PC-9 (cell line): ENCODE data around the gene FUT1. TPM values are rescaled to one million over a fixed set of nuclear protein-coding genes. Genes with fewer than 3 reads are reported as not detected.

Experiments
- BruUV-seq: library from RNA; stranded (reverse); fragments of 400-500 nt; replicated peaks from 2 replicates; lab custom pipeline; 2021; lab: Mats Ljungman, UMichigan
- CTCF ChIA-PET: fragments of 300-600 bp; sonication (Branson Sonifier 250); formaldehyde crosslinking; loops from one replicate; lab custom pipeline; 2022; ENCODE audit warnings: antibody characterized with exemption; lab: Charles Lee
- POLR2A ChIA-PET: fragments of 300-600 bp; sonication (Branson Sonifier 250); formaldehyde crosslinking; loops from one replicate; lab custom pipeline; 2022; ENCODE audit warnings: antibody characterized with exemption; ENCODE audit not compliant: unreplicated experiment; lab: Charles Lee
- DNase-seq, 2 experiments: peaks; one replicate each; pipeline versions ENCODE4 v3.0.0 to v3.0.0-alpha.2; 2015 to 2022; ENCODE audit warnings: mixed read lengths in 1 of 2
- H2AFZ ChIP-seq: fragments of 200-600 bp; sonication (generic); 2 replicates; pipeline ENCODE4 v1.8.1; 2017; ENCODE audit warnings: antibody characterized with exemption
- H3F3A ChIP-seq: fragments of 200-600 bp; sonication (generic); 2 replicates; pipeline ENCODE4 v1.8.1; 2017; ENCODE audit warnings: antibody characterized with exemption, mild to moderate bottlenecking, low read depth; ENCODE audit not compliant: insufficient read depth
- H3K27ac ChIP-seq: fragments of 200-600 bp; sonication (generic); 2 replicates; pipeline ENCODE4 v1.6.1; 2016; ENCODE audit warnings: mixed run types
- H3K27me3 ChIP-seq: fragments of 200-600 bp; sonication (generic); 2 replicates; pipeline ENCODE4 v1.6.1; 2016; ENCODE audit warnings: low read depth, mixed run types; ENCODE audit not compliant: insufficient read depth
- H3K36me3 ChIP-seq: fragments of 200-600 bp; sonication (generic); 2 replicates; pipeline ENCODE4 v1.6.1; 2016; ENCODE audit warnings: low read depth, mixed run types
- H3K4me1 ChIP-seq: fragments of 200-600 bp; sonication (generic); replicated peaks from 2 replicates; pipeline ENCODE4 v1.6.1; 2016; ENCODE audit warnings: mixed run types; ENCODE audit not compliant: insufficient read depth
- H3K4me2 ChIP-seq: fragments of 200-600 bp; sonication (generic); 2 replicates; pipeline ENCODE4 v1.6.1; 2017; ENCODE audit warnings: mixed run types
- H3K4me3 ChIP-seq: fragments of 200-600 bp; sonication (generic); 2 replicates; pipeline ENCODE4 v1.6.1; 2016; ENCODE audit warnings: mixed run types
- H3K79me2 ChIP-seq: fragments of 200-600 bp; sonication (generic); 2 replicates; pipeline ENCODE4 v1.6.1; 2017; ENCODE audit warnings: low read depth, mixed run types
- H3K9me2 ChIP-seq: fragments of 200-600 bp; sonication (generic); 2 replicates; pipeline ENCODE4 v1.8.1; 2017; ENCODE audit warnings: mild to moderate bottlenecking; ENCODE audit not compliant: insufficient read depth
- H3K9me3 ChIP-seq: fragments of 200-600 bp; sonication (generic); 2 replicates; pipeline ENCODE4 v1.8.1; 2016; ENCODE audit warnings: low read depth; ENCODE audit not compliant: insufficient read depth
- H4K20me1 ChIP-seq: fragments of 200-600 bp; sonication (generic); 2 replicates; pipeline ENCODE4 v1.8.1; 2017; ENCODE audit not compliant: insufficient read depth
- EZH2 ChIP-seq: fragments of 200-600 bp; sonication (generic); IDR thresholded peaks from 2 replicates; pipeline ENCODE4 v1.8.0; 2017; ENCODE audit warnings: antibody characterized with exemption, low read depth
- intact Hi-C: fragments of 100-400 bp; cut with micrococcal nuclease; formaldehyde crosslinking; loops from one replicate; pipeline ENCODE4 v1.10.0; 2022; ENCODE audit not compliant: unreplicated experiment
- total RNA-seq: library from RNA; stranded (reverse); gene quantifications from 2 replicates; pipeline ENCODE4 v1.2.3, GENCODE V29; 2021
- TF ChIP-seq, protein P1 (sequence below): fragments of 200-600 bp; sonication (generic); conservative IDR thresholded peaks from 2 replicates; pipeline ENCODE4 v1.6.1; 2017; ENCODE audit warnings: mixed run types, antibody characterized with exemption, mild to moderate bottlenecking, moderate library complexity

The FUT1 gene
- total RNA-seq, 1 experiment from 2014 or later, result 7.9 TPM

DNA sequence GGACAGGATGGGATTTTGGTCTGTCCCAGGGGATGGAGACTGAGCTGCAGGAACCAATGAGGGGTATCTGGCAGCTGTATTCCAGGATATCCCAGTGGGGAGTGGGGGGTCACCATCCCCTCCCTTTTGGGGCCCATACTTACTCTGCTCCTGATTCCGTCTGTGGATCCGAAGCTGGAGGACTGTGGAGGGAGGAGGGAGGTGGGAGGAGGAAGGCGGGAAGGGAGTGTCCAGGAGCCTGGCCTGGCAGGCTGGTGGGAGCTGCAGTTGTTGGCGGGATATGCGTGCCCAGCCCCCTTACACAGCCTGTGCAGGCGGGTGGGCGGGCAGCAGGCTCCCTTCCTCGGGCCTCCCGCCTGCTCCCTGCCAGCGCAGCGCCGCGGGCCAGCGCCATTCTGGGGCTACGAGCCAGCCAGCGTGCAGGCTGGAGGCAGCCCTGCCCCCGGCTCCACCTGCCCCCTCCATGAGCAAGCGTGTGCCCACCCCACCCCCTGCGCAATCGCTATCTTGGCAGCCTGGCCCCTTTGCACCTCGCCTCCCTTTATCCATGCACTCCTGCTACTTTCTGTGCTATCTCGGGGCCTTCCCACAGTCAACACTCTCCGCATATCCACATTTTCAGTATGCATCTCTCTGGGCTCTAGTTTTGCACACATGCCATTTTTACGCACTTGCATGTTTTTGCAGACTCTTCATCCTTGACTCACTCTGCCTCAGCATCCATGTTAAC lies 35.7 kb downstream of the FUT1 start:
- H2AFZ ChIP-seq, result no peak overlapping the region
- H3K4me1 ChIP-seq, result peaks cover 19% of the 10 kb centered on the region
- no peaks in the 10 kb centered on the region for H4K20me1 ChIP-seq
- H3K27ac ChIP-seq, result no peak overlapping the region
- no peak for DNase-seq
- intact Hi-C loops, result no loop called here
- TF ChIP-seq EZH2, result no peak
- TF ChIP-seq, protein P1, sequence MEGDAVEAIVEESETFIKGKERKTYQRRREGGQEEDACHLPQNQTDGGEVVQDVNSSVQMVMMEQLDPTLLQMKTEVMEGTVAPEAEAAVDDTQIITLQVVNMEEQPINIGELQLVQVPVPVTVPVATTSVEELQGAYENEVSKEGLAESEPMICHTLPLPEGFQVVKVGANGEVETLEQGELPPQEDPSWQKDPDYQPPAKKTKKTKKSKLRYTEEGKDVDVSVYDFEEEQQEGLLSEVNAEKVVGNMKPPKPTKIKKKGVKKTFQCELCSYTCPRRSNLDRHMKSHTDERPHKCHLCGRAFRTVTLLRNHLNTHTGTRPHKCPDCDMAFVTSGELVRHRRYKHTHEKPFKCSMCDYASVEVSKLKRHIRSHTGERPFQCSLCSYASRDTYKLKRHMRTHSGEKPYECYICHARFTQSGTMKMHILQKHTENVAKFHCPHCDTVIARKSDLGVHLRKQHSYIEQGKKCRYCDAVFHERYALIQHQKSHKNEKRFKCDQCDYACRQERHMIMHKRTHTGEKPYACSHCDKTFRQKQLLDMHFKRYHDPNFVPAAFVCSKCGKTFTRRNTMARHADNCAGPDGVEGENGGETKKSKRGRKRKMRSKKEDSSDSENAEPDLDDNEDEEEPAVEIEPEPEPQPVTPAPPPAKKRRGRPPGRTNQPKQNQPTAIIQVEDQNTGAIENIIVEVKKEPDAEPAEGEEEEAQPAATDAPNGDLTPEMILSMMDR, result no peak
- peaks cover 19% of the 10 kb centered on the region; the same call in 1 of the 2 replicates for H3K79me2 ChIP-seq
- ChIA-PET CTCF (no interaction called here), POLR2A (no interaction called here)
- H3K4me2 ChIP-seq, result no peak overlapping the region
- no peak overlapping the region for H3K4me3 ChIP-seq
- H3F3A ChIP-seq, result no peaks in the 10 kb centered on the region
- BruUV-seq, result no TSS peak
- H3K27me3 ChIP-seq, result no peaks in the 10 kb centered on the region
- H3K9me3 ChIP-seq, result no peaks in the 10 kb centered on the region
- no peaks in the 10 kb centered on the region for H3K9me2 ChIP-seq
- H3K36me3 ChIP-seq, result no peaks in the 10 kb centered on the region

DNA sequence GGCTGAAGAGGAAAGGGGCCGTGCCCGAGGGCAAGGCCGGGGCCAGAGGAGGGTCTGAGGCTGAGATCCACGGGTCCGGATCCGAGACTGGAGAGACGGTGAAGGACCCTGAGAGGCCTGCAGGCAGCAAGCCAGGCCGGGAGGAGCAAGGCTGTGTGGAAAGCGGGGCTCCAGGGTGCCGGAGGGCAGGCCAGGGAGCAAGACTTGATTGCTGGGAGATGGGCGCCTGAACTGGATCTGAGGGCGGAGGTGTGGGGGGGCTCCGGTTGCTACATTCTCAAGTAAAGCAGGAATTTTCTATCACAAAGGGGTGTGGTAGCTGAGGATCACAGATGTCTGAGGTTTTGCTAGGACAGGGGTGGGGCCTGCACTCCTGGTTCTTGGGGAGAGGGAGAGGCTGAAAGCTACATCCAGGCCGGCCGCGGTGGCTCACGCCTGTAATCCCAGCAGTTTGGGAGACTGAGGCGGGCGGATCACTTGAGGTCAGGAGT lies 36.7 kb downstream of the FUT1 start:
- peak overlapping the region; percentile 92; the same call in 1 of the 2 replicates for H3K4me2 ChIP-seq
- POLR2A ChIA-PET, result interaction anchor here (0.5 to 0.6 kb wide), 2 partner anchors 9 to 43 kb away, joined by 3 read pairs; no protein-coding TSS in a partner anchor

More for the DNA sequence above, 36.7 kb downstream of the FUT1 start:
- Histone ChIP-seq H3K4me1 (peaks cover 19% of the 10 kb centered on the region), H4K20me1 (no peaks in the 10 kb centered on the region), H3K9me3 (no peaks in the 10 kb centered on the region), H3F3A (no peaks in the 10 kb centered on the region), H3K36me3 (no peaks in the 10 kb centered on the region), H3K9me2 (no peaks in the 10 kb centered on the region), H3K4me3 (no peak overlapping the region), H2AFZ (no peak overlapping the region), H3K27me3 (no peaks in the 10 kb centered on the region), H3K27ac (no peak overlapping the region), H3K79me2 (peaks cover 19% of the 10 kb centered on the region; the same call in 1 of the 2 replicates)
- CTCF ChIA-PET, result interaction anchor here (0.6 kb wide), 1 partner anchor 11 kb away, joined by 15 read pairs; no protein-coding TSS in a partner anchor
- intact Hi-C loops, result loop anchor here (2.0 kb wide), 3 partner anchors 19 to 69 kb away; partner anchors contain the start of gene CA11
- DNase-seq, result no peak
- no TSS peak for BruUV-seq
- TF ChIP-seq EZH2, result no peak
- TF ChIP-seq, protein P1, result no peak
